SW480 (cell line): ENCODE data around the gene CFL2.
A peak's percentile ranks its signal among the peaks of the same experiment; 100 is the strongest.
"Not testable (repeated sequence)": the region's sequence is repeated elsewhere in the genome, so short reads cannot be mapped to it uniquely, and the experiment has no call there.

Source experiments
- DNase-seq: peaks from one replicate; pipeline ENCODE4 v3.0.0-alpha.2; 2016; ENCODE audit warnings: low spot score

Gene CFL2

DNA sequence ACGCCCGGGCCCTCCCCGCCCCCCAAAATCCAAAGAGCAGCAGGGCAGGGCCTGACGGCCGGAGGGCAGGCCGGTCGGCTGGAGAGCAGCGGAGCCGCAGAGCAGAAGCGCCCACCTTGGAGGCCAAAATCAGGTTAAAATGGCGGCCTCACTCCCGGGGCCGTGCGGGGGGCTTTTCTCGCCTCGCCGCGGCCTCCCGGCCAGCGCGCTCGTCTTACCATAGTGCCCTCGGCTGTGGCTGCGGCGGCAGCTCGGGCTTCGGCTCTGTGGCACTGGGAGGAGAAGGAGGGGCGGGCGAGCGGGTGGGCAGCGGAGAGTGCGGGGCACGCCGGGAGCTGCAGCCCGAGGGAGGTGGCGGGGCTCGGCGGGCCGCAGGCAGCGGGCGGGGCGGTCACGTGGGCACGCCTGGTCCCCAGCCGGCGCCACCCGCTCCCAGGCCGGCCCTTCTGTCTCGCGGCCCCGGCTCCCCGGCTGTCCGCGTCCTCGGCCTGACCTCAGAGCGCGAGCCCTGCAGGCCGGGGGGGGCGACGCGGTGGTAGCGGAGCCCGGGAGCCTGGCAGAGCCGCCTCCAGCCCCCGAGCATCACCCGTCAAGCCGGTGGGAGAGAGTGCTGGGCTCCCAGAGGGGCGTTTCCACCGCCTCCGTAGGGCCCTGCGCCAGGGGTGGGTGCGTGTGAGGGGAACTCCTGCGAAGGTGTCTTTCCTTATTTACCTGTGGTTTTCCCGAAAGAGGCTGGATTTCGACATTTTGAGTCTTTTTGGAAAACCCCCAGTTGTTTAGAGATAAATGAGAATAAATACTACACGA is at the start of gene CFL2:
Gene CFL2 (minus strand): TSS at position 274 of the 807 bp plus-strand sequence. CDS start 53 bp downstream, at position 221.
- DNase-seq, result peak; percentile 75

DNA sequence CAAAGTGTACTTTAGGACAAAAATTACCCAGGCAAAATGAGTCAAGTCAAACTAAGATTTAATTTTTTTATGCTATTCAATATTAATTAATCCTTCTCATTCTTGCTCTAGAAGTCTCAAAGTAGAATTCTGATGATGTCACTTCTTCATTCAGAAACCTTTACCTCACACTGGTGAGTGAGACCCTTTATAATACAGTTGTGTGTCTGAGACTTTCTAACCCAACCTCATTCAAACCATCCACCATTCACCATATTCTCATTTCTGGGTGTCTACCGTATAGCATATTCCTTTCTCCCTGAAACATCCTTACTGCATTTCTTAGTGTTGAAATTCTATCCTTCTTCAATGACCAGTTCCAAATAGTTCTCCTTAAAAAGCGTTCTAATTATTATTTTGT is 40.8 kb upstream of the CFL2 start:
- DNase-seq, result no peak

DNA sequence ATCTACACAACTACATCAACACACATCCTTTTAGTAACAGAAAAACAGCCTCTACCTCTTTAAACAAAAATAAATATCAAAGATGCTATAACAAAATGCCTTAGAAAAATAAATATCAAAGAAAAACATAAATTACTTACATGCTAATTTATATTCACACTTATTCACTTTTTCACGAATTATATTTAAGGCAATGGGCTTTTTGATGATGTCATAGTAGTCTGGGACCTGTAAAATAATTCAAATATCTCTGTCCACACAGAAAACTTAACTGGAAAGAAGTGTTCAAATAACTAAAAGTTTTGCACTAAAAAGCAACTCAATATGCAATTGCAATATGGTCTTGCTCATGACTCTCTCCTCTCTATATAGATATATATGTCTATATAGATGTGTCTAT is 40.3 kb upstream of the CFL2 start:
- DNase-seq, result no peak

DNA sequence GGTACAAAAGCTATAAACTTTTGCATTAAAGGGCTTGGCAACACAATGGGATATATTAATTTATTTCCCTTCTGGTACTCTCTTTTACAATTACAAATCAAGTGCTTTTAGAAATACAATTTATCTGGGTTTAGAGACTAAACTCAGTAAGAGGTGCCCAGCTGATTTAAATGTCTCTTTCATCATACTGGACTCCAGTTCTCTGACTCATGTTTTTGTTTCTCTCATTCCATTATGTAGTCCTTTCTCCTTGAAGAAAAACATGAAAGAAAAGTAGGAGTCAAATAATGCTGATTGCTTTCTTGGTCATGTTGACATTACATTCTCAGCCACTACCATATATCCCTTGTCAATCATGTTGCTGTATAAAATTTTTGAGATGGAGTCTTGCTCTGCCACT is 36.3 kb upstream of the CFL2 start:
- no peak for DNase-seq

DNA sequence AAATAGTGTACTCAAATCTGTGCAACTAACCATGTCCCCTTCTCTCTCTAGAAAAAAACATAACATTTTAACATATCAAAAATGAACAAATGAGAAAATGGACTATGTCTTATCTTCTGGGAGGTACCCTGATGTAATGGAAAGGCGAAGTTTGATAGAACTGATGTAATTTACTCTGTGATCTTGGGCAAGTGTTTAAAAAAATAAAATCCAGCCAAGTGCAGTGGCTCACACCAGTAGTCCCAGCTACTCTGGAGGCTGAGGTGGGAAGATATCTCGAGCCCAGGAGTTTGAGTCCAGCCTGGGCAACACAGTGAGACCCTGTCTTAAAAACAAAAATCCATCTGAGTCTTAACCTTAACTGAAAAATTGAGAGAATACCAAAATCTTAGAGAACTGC is 35.8 kb upstream of the CFL2 start:
- no peak for DNase-seq

DNA sequence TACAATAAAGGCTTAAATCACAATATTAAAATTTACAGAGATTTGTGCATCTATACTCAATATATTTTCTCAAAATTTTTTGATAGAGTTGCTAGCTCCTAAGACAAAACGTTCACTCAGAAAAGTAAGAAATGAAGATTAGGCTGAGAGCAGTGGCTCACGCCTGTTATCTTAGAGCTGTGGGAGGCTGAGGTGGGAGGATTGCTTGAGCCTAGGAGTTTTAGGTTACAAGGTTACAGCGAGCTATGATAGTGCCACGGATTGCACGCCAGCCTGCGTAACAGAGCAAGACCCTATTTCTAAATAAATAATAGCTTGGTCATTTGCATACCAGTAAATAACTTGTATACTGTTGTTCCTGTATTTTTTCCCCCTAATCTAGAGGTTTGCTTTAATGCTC is 35.0 kb upstream of the CFL2 start:
- no peak for DNase-seq

DNA sequence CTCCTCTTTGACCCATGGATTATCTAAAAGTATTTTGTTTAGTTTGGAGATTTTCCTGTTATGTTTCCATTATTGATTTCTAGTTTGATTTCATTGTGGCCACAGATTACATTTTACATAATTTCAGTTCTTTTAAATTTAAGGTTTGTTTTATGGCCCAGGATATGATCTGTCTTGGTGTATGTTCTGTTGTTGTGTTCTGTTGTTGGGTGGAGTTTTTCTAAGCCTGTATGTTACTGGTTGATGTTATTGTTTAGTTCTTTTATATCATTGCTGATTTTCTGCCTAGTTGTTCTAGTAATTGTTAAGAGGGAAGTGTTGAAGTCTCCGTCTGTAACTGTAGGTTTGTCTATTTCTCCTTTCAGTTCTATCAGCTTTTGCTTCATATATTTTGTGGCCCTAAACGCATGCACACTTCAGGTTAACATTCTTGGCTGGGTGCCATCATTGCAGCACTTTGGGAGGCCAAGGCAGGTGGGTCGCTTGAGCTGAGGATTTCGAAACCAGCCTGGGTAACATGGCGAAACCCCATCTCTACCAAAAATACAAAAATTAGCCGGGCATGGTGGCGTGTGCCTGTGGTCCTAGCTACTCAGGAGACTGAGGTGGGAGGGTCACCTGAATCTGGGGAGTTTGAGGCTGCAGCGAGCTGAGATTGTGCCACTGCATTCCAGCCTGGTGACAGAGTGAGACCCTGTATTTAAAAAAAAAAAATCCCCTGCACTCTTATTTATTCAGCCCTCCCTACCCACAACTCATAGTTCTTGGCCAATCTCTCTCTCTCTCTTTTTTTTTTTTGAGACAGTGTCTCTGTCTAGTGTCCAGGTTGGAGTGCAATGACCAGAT is 28.1 kb upstream of the CFL2 start:
- no peak for DNase-seq

DNA sequence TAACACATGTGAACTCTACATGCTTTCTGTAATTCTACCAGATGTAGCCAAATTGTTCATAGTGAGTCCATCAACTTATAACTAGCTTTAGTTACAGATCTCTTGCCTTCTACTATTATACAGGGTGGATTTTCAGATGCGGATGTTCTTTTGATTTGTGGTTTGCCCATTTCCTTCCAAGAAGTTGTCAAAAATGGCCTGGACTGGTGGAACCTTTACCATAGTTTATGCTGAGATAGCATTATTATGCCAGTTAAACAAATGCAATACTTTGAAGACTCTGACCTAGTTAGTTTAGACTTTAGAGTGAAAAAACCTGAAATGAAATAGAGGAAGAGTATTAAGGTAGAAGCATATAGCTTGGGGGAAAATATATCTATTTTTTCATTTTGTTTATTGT is 27.4 kb upstream of the CFL2 start:
- DNase-seq, result no peak

DNA sequence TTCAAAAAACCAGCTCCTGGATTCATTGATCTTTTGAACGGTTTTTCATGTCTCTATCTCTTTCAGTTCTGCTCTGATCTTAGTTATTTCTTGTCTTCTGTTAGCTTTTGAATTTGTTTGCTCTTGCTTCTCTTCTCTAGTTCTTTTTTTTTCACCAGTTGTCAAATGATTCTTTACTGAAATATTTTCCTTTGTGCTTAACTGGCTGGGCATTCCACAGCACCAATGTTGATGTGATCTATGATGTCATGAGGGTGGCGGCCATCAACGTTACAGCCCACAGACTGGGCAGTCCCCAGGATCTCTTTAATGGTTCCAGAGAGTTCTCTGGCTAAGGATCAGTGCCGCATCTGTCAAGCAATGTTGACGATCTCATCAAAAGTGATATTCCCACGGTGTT is 25.7 kb upstream of the CFL2 start:
- not testable (repeated sequence) for DNase-seq

DNA sequence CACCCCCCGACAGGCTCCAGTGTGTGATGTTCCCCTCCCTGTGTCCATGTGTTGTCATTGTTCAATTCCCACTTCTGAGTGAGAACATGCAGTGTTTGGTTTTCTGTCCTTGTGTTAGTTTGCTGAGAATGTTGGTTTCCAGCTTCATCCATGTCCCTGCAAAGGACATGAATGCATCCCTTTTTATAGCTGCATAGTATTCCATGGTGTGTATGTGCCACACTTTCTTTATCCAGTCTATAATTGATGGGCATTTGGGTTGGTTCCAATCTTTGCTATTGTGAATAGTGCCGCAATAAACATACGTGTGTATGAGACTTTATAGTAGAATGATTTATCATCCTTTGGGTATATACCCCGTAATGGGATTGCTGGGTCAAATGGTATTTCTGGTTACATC is 22.7 kb upstream of the CFL2 start:
- not testable (repeated sequence) for DNase-seq

DNA sequence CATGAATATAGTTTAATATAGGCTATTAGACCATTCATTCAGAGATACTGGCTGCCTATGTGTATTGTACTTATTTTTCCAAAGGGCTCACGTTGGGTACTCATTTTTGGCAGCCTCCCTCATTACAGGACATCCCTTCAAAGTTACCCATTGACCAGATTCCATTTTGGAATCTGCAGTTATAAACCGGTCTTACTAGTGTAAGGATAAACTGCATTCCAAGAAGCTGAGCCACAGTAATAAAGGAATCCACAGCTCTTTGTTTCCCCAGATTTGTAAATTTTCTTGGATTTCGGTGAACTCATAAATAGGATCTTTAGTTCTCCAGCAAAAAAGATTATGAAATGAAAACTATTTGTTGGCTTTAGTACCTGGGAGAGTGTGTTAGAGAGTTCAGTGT is 18.9 kb upstream of the CFL2 start:
- DNase-seq, result no peak

DNA sequence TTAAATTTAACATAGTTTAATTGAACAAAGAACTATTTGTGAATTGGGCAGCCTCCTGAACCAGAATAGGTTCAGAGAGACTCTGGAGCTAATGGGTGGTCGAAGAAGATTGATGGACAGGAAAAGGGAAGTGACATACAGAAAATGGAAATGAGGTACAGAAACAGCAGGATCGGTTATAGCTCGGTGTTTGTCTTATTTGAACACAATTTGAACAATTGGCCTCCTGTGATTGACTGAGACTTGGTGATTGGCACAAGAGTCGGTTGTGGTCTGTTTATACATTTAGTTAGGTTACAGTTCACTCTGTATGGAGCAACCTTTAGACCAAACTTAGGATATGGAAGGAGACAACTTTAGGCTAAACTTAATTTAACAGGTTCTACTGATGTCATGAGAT is 18.4 kb upstream of the CFL2 start:
- DNase-seq, result no peak

DNA sequence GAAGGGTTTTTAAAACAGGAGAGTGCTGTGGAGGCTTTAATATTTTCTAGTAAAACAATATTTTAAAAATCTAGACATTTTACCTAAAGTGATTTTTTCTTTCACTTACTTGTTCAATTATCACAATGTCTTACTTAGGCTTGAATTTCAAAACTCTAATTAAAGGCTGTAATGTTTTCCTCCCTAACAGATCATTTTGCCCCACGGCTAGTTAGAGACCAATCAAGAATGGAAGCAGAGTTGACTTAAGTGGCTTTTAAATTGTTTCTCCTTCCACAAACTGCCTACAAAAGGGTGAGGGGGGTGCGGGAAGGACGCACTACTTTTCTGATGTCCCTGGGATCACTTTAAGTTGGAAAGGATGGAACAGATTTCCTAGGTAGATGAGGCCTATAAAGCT is 9.5 kb upstream of the CFL2 start:
- no peak for DNase-seq

DNA sequence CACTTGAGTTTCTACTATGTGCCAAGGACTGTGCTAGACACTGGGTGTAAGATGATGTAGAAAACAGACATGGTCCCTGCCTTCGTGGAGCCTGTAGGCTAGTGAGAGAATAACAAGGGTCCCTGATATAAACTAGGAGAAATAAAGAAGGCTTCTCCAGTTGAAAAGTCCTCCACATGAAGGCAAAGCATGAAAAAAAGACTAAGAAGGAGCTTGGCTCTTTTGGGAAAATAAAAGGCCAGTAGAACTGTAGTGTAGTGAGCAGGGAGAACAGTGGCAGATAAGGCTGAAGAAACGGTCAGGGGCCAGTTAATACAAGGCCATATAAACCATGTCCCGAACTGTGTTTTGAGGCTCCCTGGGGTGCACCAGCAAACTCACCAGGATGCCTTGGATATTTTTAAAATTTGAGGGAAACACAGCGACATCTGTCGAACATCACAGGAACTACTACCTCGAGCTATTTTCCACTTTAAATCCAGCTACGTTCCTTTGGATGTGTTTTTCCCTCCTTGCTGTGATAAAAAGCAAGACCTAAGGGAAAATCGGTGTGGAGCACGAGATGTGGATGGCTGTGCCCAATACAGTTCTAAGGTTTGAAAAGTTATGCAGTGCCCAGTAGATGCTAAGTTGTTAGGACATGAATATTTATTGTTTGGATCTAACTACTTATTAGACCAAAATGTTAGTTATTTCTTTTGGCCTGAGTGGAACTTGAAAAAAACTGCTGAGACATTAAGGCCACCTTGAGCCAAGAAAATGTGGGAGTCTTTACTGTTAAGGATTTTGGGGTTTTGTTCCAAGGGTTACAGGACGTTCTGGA is 8.5 kb upstream of the CFL2 start:
- DNase-seq, result peak; percentile 55

DNA sequence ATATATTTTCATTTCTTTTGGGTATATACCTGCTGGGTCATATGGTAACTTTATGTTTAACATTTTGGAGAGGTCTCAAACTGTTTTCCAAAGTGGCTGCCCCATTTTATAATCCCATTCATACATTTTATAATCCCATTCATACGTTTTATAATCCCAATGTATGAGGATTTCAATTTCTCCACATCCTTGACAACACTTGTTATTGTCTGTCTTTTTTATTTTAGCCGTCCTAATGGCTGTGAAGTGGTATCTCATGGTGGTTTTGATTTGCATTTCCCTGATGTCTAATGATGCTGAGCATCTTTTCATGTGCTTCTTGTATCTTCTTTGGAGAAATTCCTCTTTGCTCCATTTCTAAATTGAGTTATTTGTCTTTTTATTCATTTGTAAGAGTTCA is 6.7 kb upstream of the CFL2 start:
- DNase-seq, result no peak

DNA sequence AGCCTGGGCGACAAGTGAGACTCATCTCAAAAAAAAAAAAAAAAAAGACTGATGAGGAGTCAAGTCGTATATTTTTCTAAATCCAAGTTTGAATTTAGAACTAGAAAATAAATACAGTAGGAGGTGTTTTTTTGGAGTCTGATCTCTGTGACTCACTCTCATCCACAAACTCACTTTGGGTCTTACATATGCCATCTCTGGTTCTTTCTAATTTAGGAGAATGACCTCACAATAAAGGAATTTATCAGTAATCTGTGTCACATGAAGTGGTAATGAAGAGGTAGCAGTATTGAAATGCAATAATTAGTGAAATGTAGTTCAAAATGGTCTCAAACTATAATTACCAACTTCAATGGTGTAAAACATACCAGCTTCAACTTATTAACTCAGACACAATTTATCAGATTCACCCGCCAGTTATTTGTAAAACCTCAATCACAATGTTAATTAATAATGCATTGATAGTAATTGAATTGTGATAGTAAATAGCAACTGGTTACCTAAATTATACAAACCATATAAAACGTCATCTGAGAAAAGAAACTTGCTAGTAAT is 4.4 kb upstream of the CFL2 start:
- peak; percentile 15 for DNase-seq

DNA sequence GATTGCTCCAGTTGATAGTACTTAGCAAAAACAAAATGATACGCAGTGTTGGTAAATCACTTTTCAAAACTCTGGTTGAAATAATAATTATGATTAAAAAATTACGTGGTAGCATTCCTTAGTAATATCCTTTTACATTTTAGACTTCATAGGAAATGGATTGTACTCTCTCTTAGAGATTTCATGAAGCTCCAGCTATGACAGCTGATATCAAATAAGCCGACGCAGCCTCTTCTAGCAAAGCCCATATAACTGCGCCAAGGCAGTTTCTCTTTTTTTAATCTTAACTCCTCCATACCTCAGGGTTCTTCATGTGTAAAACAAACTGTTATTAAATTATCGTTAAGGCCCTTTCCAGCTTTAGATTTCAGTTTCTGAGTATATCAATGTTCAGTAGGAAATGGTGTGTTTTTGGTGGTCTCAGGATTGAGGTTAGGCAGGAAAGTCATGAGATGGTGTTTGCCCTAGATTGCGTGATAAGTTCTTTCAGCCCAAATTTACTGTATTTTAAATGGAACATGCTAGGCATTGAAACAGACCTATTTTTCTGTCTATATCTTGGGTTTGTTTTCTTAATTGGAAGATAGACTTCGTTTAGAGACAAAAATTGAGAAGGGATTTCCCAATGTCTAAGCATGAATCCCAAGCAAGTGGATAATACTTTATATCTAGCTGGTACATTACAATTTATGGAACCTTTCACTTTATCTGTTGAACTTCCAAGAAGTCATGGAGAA is 902 bp upstream of the CFL2 start:
- DNase-seq, result no peak

DNA sequence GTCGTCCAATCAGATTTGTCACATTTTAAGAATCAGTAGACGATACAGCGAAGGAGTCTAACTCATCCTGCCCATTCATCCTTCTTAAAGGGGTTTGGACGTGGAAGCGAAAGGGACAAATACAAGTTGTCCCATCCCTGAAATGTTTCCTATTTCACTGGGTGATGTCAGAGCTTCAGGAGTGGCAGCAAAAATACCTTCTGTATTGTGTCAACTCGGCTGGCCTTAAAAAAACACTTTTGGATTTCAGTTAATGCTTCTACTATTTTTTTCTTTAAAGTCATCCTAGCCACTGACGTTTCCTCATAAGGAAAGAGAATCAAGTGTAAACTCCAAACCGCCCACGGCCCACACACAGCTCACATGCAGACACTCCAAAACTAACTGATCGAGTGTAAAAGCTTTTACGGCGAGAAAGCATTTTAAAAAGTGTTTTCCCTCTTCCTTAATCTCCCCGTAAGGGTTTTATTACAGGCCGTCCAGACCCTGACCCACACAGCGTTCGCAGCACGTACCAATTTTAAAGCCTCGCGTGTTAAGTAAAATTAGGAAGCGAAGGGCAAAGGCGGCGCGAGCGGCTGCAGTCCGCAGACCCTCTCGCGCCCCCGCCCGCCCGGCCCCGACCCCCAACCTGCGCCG is 593 bp downstream of the CFL2 start:
- peak; percentile 58 for DNase-seq

DNA sequence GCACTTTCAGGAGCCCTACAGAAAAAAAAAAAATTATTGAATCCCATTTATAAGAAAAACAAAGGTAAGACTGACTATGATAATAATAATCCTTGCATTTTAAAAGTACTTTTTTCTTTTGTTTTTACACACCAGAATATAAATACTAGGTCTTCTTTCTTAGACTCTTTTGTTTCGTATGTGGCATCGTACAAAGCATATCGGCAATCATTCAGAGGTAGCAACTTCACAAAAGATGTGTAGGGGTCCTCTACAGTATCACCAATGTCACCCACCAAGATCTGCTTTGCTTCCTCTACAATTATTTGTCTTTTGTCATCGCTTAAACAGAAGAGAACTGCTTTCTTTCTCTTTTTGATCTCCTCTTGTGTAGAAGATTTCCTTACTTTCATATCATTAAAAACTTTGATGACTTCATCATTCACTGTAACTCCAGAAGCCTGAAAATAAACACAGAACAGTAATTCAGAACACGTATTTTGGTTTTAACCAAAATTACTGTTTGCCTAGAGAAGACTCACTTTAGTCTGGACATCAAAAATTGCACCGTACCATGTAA is 1.2 kb downstream of the CFL2 start:
- no peak for DNase-seq
